Colon (tissue), 2 donors: ENCODE measurements around the gene SMARCAL1.
"Not testable (repeated sequence)": the region's sequence is repeated elsewhere in the genome, so short reads cannot be mapped to it uniquely, and the experiment has no call there.

ENCODE experiments used
- FAIRE-seq: peaks from 2 replicates; lab custom pipeline; 2012; peaks lifted over from hg19 to GRCh38; lab: Jason Lieb, UNC
- donor health status: control.
- donor health status: control.

Gene SMARCAL1

GRCh38 chr2:216502381-216503158, 90.3 kb downstream of the SMARCAL1 start:
- no peak for FAIRE-seq

GRCh38 chr2:216503159-216503629, 90.9 kb downstream of the SMARCAL1 start:
- FAIRE-seq = no peak

GRCh38 chr2:216503697-216504375, 91.6 kb downstream of the SMARCAL1 start:
- FAIRE-seq = no peak

GRCh38 chr2:216504376-216504762, 92.1 kb downstream of the SMARCAL1 start:
- FAIRE-seq = no peak

- no peak for FAIRE-seq
Observed at GRCh38 chr2:216505133-216506106, 93.1 kb downstream of the SMARCAL1 start.

GRCh38 chr2:216507220-216508160, 95.2 kb downstream of the SMARCAL1 start:
- no peak for FAIRE-seq

- FAIRE-seq = no peak
Observed at GRCh38 chr2:216508229-216508628, 95.9 kb downstream of the SMARCAL1 start.

GRCh38 chr2:216516730-216517350, 104.6 kb downstream of the SMARCAL1 start:
- no peak for FAIRE-seq

- no peak for FAIRE-seq
Observed at GRCh38 chr2:216517447-216518225, 105.4 kb downstream of the SMARCAL1 start.

- FAIRE-seq = not testable (repeated sequence)
Observed at GRCh38 chr2:216518566-216519119, 106.4 kb downstream of the SMARCAL1 start.

GRCh38 chr2:216519154-216519762, 107.0 kb downstream of the SMARCAL1 start:
- FAIRE-seq = no peak

GRCh38 chr2:216520112-216520511, 107.8 kb downstream of the SMARCAL1 start:
- FAIRE-seq = no peak

- no peak for FAIRE-seq
Observed at GRCh38 chr2:216522892-216523502, 110.7 kb downstream of the SMARCAL1 start.

- FAIRE-seq = no peak
Observed at GRCh38 chr2:216525972-216526371, 113.7 kb downstream of the SMARCAL1 start.

GRCh38 chr2:216526939-216527338, 114.7 kb downstream of the SMARCAL1 start:
- no peak for FAIRE-seq

- FAIRE-seq = no peak
Observed at GRCh38 chr2:216527600-216527999, 115.3 kb downstream of the SMARCAL1 start.

GRCh38 chr2:216532562-216532961, 120.3 kb downstream of the SMARCAL1 start:
- FAIRE-seq = no peak
